Activated CD4-positive, alpha-beta T cell treated with anti-CD3 and anti-CD28 coated beads, Interleukin-2, amount 50 U/mL, for 48 hours (primary cell): ENCODE measurements around the gene MRNIP.
"Not testable (repeated sequence)": the region's sequence is repeated elsewhere in the genome, so short reads cannot be mapped to it uniquely, and the experiment has no call there.

Source experiments
- DNase-seq, 2 experiments: peaks; one replicate each; pipeline ENCODE4 v3.0.0-alpha.2; 2020

The MRNIP gene

GRCh38 chr5:179802207-179802883 is 56.3 kb downstream of the MRNIP start:
- DNase-seq: no peak

- peak; percentile 92 for DNase-seq
These were observed 57.1 kb downstream of the MRNIP start for GRCh38 chr5:179801304-179802206.

GRCh38 chr5:179800696-179801201 is 57.9 kb downstream of the MRNIP start:
- DNase-seq: no peak

- no peak for DNase-seq
These were observed 58.4 kb downstream of the MRNIP start for GRCh38 chr5:179800071-179800695.

- DNase-seq: no peak
These were observed 59.0 kb downstream of the MRNIP start for GRCh38 chr5:179799644-179799973.

- no peak for DNase-seq
These were observed 59.6 kb downstream of the MRNIP start for GRCh38 chr5:179798771-179799643.

- no peak for DNase-seq
These were observed 60.4 kb downstream of the MRNIP start for GRCh38 chr5:179798144-179798770.

- DNase-seq: no peak
These were observed 60.9 kb downstream of the MRNIP start for GRCh38 chr5:179797741-179798140.

GRCh38 chr5:179796877-179797608 is 61.6 kb downstream of the MRNIP start:
- no peak for DNase-seq

GRCh38 chr5:179795863-179796833 is 62.5 kb downstream of the MRNIP start:
- DNase-seq: peak; percentile 75 to 78

GRCh38 chr5:179795049-179795862 is 63.4 kb downstream of the MRNIP start:
- peak in 1 of 2 experiments; percentile 29 for DNase-seq

- DNase-seq: no peak
These were observed 64.0 kb downstream of the MRNIP start for GRCh38 chr5:179794575-179794974.

GRCh38 chr5:179794171-179794570 is 64.4 kb downstream of the MRNIP start:
- no peak for DNase-seq

- DNase-seq: peak in 1 of 2 experiments; percentile 35
These were observed 65.0 kb downstream of the MRNIP start, which contains the start of gene LTC4S for GRCh38 chr5:179793468-179794139. TSS of gene LTC4S (plus strand) at chr5:179793986. CDS start at chr5:179794081, 95 bp downstream.

GRCh38 chr5:179792612-179793467 is 65.8 kb downstream of the MRNIP start:
- DNase-seq: no peak

- no peak for DNase-seq
These were observed 66.6 kb downstream of the MRNIP start for GRCh38 chr5:179791881-179792611.

GRCh38 chr5:179789278-179789677 is 69.3 kb downstream of the MRNIP start:
- not testable (repeated sequence) for DNase-seq
